ENCODE data around the gene ABAT.
"Not testable (repeated sequence)": the region's sequence is repeated elsewhere in the genome, so short reads cannot be mapped to it uniquely, and the experiment has no call there.

The ABAT gene

GRCh38 chr16:8682551-8683259 is 8.3 kb downstream of the ABAT start:
- no peak for DNase-seq

DNA sequence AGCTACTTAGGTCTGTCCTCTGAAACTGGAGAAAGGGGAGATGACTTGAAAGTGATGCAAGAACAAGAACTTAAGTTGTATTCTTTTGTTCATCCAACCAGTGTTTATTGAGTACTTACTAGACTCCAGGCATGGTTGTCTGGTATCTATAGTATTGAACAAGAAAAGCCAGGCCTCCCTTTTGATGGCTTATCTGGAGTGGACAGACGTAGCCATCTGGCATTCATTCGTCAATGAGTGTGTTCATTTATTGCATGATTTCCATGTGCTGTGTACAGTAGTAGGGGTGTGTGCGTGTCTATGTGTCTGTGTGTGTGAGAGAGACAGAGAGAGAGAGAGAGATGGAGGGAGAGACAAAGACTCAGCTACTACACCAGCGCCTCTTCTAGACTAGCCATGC is 9.2 kb downstream of the ABAT start:
- no peak for DNase-seq

DNA sequence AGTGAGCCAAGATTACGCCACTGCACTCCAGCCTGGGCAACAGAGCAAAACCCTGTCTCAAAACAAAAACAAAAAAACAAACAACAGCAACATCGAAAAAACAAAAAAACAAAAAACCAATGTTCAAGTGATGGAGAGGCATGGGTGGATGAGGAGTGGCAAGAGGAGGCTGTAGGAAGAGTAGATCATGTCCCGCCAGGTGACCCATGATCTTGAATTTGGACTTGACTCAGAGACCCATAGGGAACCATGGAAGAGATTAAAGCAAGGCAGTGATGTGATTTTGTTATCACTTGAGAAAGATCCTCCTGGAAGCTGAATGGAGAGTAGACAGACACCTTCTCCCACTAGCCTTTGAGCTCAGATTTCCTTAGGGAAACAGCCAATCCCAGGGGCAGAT is 11.2 kb downstream of the ABAT start:
- DNase-seq, result no peak

DNA sequence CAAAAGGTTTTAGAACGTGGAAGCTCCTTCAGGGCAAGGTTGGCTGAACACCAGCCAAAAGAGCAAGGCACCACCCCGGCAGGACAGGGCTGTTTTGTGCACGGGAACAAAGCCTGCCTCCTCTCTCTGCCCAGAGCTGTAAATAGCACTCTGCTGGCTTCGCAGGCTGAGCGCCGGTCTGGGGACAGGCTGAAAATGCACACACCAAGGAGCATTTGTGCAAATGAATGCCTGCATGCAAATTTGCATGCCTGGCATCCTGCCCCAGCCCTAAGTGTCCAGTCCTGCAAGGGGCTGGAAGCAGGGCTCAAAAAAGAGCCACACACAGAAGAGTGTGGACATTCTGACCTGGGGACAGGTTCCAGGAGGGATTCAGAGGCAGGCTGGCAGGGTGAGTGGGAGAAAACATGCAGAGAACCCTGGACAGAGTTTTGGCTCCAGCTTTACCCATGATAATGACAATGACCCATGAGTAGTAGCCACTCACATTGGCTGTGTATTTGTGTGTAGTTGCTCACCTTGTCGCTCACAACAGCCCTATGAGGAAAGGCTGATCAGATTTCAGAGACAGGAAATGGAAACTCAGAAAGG is 11.7 kb downstream of the ABAT start:
- no peak for DNase-seq

DNA sequence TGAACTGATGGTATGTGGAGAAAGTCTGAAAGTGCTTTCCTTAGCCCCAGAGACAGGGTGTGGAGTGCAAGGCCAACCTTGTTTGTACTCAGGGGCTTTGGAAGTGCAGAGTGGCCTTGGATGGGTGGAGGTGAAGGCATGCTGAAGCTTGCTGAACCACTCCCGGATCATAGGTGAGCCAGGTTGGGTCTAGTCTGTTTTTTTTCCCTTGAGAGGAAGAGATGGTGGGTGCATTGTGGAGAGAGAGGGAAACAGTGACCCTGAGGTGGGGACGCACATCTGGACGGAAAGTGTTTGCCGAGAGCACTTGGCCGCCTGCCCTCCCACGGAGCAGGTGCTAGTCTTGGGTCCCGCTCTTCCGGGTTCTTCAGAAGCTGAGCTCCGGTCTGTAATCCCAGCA is 12.5 kb downstream of the ABAT start:
- DNase-seq, result no peak

DNA sequence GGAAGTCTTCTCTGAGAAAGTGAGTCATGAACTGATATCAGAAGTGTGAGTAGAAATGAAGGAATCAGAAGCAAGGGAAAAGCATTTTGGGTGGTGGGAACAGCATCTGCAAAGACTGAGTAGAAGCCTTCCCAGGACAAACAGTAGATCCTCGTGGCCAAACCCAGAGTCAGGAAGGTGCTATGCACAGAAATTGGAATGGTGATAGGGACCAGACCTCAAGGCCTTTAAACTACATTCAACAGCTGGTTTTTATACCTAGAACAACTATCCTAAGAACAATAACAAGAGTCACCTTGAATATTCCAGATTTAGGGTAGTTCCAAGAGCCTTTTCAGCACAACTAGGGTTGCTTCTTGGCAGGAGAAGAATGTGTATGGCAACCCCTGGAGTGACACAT is 15.3 kb downstream of the ABAT start:
- no peak for DNase-seq

GRCh38 chr16:8691728-8692127 is 17.3 kb downstream of the ABAT start:
- DNase-seq, result no peak

- DNase-seq, result no peak
Observed at GRCh38 chr16:8694795-8695728, 20.6 kb downstream of the ABAT start.

- DNase-seq, result no peak
Observed at GRCh38 chr16:8696880-8697279, 22.5 kb downstream of the ABAT start.

DNA sequence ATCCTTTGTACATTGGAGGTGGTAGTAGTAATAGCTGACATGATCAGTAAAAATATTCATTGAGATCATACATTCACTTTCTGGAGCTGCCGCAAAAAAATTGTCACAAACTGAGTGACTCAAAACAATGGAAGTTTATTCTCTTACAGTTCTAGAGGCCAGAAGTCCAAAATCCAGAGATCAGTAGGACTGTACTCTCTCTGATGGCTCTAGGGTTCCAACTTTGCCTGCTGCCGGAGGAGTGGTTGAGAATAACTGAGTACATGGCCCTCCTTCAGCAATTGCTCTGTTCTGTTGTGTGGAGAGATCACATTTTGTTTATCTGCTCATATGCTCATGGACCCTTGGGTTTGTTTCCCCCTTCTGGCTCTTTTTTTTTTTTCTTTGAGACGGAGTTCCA is 23.5 kb downstream of the ABAT start:
- no peak for DNase-seq

DNA sequence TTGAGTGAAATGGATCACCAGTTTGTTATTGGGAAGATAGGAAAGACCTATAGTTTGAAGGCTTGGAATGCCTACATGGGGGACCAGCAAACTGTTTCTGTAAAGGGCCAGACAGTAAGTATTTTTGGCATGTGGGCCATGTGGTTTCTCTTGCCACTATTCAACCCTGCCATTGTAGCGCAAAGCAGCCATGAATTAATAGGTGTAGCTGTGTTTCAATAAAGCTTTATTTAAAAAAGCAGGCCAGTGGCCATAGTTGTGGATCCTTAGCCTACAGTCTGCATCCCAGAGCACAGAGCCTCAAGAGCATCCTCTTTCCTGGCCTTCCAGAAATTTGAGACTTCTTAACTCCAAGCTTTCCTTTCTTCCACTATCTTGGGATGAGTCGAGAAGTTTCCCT is 29.3 kb downstream of the ABAT start:
- DNase-seq, result no peak

DNA sequence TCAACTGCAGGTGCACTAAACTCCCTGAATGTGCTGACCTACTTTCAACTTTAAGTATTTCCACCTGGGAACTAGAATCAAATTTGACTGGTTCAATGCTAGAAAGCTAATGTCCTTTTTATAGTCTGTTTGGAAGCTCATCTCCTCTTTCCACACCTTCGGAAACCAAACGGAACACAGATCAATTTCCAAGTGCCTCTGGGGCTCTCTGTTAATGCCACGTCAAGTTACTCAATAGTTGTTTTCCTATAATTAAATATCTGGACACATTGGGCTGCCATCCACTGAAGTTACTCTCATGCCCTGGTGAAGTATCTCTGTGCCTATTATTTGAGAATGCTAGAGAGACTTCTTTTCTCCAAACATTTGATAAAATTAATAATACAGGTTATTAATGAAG is 29.7 kb downstream of the ABAT start:
- no peak for DNase-seq

DNA sequence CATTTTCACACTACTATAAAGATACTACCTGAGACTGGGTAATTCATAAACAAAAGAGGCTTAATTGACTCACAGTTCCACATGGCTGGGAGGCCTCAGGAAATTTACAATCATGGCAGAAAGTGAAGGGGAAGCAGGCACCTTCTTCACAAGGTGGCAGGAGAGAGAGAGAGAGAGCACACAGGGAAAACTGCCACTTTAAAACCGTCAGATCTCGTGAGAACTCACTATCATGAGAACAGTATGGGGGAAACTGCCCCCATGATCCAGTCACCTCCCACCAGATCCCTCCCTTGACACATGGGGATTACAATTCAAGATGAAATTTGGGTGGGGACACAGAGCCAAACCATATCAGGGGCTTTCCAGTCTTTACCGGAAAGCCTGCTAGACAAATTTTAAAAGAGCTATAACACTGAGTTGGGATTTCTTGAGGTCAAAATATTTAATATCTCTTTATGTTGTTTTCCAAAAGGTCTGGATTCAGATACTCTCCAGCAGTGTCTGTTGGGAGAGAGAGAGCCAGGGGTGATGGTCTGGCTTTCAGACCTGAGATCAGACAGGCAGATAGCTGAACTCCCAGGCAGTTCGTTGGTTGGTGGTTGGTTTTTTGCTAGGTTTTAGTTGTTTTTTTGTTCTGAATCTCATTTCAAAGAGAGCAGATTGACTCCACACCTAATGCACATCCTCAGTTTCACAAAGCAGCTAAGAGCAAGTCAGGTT is 30.8 kb downstream of the ABAT start:
- not testable (repeated sequence) for DNase-seq

DNA sequence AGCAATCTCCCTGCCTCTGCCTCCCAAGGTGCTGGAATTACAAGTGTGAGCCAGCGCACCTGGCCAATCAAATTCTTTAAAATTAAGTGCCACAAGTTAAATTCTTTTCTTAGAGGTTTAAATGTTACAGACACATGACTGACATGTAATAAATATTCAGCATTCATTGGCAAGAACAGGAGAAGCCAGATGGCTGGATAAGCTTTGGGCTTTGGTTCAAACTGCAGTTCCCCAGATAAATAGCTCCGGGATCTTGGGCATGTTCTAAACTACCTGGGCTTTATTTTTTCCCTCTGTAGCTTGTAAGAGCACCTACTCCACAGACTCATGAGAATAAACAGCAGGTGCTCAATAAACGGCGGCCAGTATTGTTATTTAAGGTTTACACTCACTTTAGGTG is 34.1 kb downstream of the ABAT start:
- no peak for DNase-seq

GRCh38 chr16:8712589-8713361 is 38.4 kb downstream of the ABAT start:
- DNase-seq, result peak; percentile 79

DNA sequence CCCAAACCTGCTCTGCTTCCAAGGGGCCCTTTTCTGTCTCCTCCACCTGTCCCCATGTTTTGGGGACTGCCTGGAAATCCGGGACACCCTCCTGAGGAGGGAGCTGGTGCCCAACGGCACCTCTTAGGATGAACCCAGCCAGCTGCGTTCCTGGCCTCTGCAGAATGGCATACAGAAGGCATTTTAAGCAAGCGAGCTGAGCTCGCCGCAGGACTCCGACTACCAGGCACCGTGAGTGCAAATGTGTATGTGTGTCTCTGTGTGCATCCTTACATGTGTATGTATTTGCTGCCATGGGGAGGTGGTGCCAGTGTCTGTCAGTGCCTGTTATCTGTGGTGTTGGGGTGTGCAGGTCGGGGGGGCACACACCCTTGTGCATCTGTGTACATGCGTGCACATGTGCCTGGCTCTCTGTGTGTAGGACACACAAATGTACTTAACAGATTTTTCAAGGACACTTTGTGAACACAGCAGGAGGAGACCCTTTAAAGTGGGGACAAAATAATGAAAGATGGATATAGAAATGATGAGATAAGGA is 39.3 kb downstream of the ABAT start:
- DNase-seq, result no peak

- DNase-seq, result no peak
Observed at GRCh38 chr16:8714174-8714573, 39.8 kb downstream of the ABAT start.

GRCh38 chr16:8714807-8715206 is 40.4 kb downstream of the ABAT start:
- no peak for DNase-seq

DNA sequence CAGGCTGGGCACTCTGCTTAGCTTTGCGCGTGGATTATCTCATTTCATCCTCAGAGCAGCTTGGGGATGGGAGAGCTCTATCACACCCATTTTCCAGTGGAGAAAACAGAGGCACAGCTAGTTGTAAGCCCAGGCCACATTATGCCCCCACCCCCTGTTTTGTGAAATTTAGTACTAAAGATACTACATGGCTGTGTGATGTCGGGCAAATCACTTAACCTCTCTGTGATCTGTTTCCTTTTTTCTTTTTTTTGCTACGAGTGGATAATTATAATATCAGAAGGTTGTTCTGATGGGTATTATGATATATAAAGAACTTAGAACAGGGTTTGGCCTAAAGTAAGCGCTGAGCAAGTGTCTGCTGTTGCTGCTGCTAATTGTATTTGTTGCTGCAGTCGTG is 41.6 kb downstream of the ABAT start:
- no peak for DNase-seq

GRCh38 chr16:8716592-8716991 is 42.2 kb downstream of the ABAT start:
- DNase-seq, result no peak

DNA sequence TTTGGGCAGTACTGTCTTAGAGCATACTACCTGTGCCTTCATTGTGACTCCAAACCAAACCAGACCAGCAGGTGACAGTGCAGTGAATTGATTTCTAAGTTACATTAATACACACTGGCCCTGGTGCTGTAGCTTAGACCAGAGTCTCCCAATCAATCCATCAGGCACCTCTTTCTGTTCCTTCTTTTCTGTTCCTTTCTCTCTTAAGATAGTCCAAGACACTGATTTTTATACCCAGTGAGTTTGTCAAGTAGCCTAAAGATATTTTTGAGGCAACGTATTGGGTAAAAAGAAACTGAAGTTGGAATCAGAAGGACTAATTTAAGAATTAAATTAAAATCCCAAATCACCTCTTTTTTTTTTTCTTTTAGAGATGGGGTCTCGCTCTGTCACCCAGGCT is 43.1 kb downstream of the ABAT start:
- DNase-seq, result no peak

DNA sequence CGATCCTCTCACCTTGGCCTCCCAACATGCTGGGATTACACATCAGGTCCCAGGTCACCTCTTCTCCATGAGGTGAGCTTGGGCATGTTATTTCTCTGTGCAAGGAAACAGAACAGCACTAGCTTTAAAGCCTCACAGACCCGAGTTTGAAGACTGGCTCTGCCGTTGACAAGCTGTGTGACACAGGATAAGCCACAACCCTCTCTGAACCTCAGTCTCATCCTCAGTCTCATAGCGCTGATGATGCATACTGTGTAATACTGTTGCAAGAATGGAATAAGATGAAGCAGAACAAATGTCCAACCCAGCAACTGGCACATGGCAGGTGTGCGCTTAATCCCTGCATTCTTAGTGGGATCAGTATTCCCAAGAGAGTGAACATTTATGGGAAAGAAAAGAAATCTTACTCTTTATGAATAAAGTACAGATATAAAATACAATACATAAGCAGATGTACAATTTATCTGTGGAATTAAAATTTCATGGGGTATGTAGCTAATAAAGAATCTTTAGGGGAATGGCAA is 43.5 kb downstream of the ABAT start:
- peak; percentile 86 for DNase-seq
